SKM-1 (cell line): ENCODE data around the gene DLGAP1.

Source experiments
- DNase-seq: peaks from one replicate; lab custom pipeline; 2025; ENCODE audit not compliant: unreplicated experiment; lab: John Stamatoyannopoulos, UW

DLGAP1 gene

GRCh38 chr18:3960977-3961376 lies 494.1 kb downstream of the DLGAP1 start:
- no peak for DNase-seq

DNA sequence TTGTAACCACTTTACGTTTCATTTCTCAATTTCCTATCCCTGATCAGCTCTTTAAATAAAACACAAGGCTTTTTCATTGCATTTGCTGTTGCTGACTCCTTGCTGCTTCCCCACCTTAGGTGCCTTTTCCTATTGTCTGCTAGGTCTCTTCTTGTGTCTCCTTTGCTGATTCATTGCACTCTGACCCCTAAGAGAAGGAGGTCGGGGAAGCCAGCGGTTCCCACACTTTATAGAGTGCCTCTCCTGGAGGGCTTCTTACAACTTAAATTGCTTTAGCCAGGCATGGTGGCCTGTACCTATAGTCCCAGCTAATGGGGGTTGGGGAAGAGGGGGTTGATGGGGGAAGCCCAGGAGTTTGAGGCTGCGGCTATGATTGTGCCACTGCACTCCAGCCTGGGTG lies 495.0 kb downstream of the DLGAP1 start:
- no peak for DNase-seq

DNA sequence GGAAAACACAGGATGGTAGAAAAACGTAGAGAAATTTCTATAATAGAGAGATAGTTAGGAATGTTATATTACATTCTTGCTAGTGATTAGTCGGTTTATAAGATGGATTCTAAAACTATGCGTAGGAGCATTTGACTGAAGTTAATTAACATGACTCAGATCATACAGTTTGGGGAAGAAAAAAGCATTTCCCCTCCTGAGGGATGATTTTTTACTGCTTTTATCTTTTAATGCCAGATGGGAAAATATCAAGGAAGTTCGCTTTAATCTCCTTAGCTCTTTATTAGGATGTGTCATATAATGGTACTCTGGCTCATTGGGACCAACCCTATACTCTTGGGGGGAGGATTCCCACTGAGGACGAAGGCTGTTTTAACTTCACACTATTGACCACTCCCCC lies 503.1 kb downstream of the DLGAP1 start:
- no peak for DNase-seq

DNA sequence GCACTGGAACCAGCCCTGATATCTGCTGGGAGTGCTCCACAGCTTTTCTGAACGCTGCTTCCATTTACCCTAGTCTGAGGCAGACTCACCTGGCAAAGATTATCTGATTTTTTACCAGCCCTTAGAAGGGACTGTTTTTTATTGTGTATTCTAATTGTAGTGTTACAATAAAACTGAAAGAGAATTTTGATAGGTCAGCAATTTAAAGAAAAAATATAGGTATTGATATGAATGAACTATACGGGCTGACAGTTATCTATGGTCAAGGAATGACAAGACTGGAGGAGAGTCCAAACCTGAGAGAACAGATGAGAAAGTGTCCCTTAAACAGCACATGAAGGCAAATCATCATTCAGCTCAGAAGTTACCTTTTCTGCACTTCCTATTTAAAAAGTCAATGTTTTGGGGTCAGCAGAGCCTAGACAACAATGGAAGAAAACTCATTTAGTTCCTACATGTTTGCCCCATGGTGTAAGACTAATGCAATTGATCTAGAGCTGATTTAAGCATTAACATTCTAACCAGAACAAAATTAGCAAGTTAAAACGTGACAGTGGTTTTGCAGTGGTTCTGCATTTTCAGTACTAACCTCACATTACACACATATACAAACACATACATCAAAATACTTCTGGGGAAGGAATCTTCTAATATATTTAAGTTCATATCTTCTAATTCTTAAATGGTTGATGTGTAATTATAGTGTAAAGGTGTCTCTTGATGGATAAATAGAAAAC lies 504.3 kb downstream of the DLGAP1 start:
- DNase-seq: no peak

DNA sequence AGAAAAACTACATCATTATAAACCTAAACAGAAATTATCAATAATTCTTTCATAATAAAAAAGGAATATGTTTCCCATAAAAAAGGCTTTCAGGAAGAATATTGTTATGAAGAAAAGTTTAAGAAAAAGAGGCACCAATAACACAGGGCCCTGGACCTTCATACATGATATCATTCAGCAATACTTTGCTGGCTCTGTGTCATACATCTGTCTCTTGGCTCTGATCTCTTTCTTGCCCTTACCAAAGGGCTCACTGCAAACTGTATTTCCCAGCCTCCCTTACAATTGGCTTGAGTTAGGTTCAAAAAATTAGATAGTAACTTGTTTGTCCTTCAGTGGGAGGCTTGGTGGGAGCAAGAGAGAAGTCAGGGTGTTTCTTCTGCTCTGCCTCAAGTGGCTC lies 506.1 kb downstream of the DLGAP1 start:
- DNase-seq: no peak

DNA sequence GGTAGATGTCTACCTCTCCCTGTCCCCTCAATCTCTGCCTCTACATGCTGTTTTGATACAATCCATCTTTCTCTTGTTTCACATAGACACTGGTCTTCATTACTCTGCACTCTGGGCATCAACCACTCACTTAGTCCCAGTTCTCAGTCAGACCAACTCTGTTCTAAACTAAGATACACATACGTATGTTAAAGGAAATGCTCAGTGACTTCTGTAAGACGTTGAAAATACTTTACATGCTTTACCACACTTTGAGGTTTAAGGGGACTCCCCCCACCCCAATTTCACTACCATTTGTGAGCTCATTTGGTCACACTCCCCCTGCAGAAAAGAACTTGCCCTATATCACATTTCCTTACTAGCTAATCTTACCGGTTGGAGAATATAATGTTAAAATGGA lies 507.7 kb downstream of the DLGAP1 start:
- DNase-seq: no peak

GRCh38 chr18:3935305-3935704 lies 519.8 kb downstream of the DLGAP1 start:
- DNase-seq: no peak

GRCh38 chr18:3932276-3932675 lies 522.8 kb downstream of the DLGAP1 start:
- no peak for DNase-seq

- DNase-seq: no peak
These were observed 523.5 kb downstream of the DLGAP1 start for GRCh38 chr18:3931542-3932112.

GRCh38 chr18:3931013-3931315 lies 524.1 kb downstream of the DLGAP1 start:
- DNase-seq: no peak

DNA sequence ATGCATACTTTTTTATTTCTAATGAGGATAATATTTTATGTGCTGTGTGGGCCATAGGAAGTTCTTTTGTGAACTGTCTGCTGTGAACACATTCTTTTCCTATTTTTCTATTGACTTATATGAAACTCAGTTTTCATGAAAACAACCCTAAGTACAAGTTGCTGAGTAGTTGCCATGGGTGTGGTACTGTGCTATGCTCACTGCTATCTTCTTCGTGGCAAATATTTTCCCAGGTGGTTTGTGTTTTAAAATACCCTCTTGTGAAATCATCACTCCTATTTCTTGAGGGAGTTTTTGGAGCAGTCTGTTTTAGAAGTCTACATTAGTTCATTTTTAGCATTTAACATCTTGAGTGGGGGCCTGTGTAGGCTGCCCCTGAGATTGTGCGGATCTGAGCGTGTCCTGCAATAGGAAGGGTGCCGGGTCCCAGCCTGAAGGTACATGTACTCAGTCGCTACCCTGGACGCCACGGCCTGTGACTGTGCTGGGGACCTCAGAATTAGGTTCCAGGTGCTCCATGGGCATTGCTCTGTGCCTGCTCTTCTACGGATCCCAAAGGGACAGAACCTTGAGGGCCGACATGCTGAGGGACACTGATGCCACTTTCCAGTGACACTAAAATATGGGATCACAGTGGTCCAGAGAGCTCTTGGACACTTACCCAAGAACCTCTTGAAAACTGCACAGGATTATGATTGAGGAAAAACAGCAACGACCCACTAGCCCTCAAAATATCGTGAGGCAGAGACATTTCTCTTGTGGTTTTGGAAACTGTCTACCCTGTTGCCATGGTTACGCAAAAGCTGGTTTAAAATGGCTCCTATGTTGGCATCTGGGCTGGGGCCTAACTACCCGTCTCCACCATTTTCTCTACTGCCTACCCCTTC lies 524.7 kb downstream of the DLGAP1 start:
- DNase-seq: no peak

DNA sequence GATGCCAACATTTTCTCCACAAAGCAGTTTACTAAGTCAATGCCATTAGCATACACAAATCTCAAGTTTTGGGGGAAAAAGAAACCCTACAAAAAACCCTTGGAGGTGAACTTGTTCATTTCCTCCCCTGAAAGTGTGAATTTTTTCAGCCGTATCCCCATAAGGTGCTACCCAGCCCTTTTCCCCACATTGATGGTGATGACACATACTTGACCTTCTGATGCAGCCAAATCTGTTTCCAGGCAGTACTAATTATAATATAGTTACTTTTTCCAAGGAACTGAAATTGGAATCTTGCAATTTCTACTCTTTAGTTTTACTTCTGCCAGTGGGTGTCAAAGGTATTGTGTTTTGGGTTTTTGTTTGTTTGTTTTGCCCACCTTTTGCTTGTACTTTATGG lies 530.7 kb downstream of the DLGAP1 start:
- no peak for DNase-seq

GRCh38 chr18:3923750-3924149 lies 531.4 kb downstream of the DLGAP1 start:
- DNase-seq: no peak

GRCh38 chr18:3921826-3922225 lies 533.3 kb downstream of the DLGAP1 start:
- no peak for DNase-seq

GRCh38 chr18:3920832-3921231 lies 534.3 kb downstream of the DLGAP1 start:
- no peak for DNase-seq

- DNase-seq: no peak
These were observed 535.6 kb downstream of the DLGAP1 start for GRCh38 chr18:3919396-3920061.

- no peak for DNase-seq
These were observed 539.0 kb downstream of the DLGAP1 start for GRCh38 chr18:3916082-3916481.

- DNase-seq: no peak
These were observed 540.1 kb downstream of the DLGAP1 start for GRCh38 chr18:3914833-3915610.

- no peak for DNase-seq
These were observed 541.0 kb downstream of the DLGAP1 start for GRCh38 chr18:3914109-3914508.

DNA sequence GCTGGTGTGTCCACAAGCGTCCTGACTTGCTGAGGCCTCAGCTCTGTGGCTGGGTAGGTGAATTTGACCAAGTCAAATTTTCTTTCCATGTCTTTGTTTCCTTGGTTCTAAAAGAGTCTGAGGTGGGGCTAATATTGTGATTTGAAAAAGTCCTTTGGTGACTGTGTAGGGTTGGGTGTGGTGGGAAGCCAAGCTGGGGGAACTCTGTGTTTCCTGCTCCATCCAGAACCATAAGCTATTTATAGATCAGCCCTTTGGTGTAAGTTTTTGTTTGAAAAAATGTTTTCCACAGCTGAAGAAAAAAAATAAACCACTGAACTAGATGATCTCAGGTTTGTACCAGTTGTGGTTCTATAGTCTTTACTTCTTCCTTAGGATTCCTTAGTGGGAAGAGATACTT lies 542.4 kb downstream of the DLGAP1 start:
- no peak for DNase-seq

DNA sequence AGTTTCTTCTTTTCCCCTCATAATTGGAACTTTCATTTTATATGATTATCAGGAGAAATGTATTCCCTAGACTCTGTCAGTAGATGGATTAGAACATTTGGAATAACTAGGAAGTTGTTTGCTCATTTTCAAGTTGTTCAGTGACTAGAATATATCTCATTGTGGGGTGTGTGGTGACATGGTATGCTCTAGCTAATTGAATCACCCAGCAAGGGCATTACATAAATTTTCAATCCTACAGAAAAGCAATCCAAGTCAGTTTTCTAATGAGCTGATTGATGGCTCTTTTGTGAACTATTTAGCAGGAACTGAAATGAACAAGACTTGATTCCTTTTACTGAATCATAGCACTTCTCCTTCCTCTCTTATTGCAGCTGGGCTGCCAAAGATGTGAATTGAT lies 543.7 kb downstream of the DLGAP1 start:
- no peak for DNase-seq
